HepG2 (cell line): Measurements from ENCODE around the gene ROMO1. TPM values are rescaled to one million over a fixed set of nuclear protein-coding genes. Genes with fewer than 3 reads are reported as not detected.

ENCODE experiments used
- EHMT2 ChIP-seq: fragments of 200-600 bp; sonication (generic); IDR thresholded peaks from 2 replicates; pipeline ENCODE4 v1.7.0; 2017; ENCODE audit warnings: antibody characterized with exemption, low read depth, low read length, borderline replicate concordance
- ERF ChIP-seq: IDR thresholded peaks from 2 replicates; pipeline ENCODE4 v1.6.1; 2018; ENCODE audit warnings: missing biosample characterization, missing genetic modification reagents
- FOXP4 ChIP-seq: sonication (generic); formaldehyde crosslinking; IDR thresholded peaks from 2 replicates; pipeline ENCODE4 v1.4.0; 2020; ENCODE audit warnings: missing genetic modification reagents
- HMGXB3 ChIP-seq: sonication (generic); formaldehyde crosslinking; IDR thresholded peaks from 2 replicates; pipeline ENCODE4 v1.4.0; 2020; ENCODE audit warnings: missing genetic modification reagents, borderline replicate concordance
- HNF1B ChIP-seq: sonication (generic); formaldehyde crosslinking; IDR thresholded peaks from 2 replicates; pipeline ENCODE4 v1.5.1; 2020; ENCODE audit warnings: mild to moderate bottlenecking, moderate library complexity, missing genetic modification reagents
- POLR2A ChIP-seq, 2 experiments: IDR thresholded peaks; 2 replicates each; pipeline ENCODE4 v1.6.1; 2011; ENCODE audit warnings: low read depth in 2 of 2, low read length in 2 of 2, mild to moderate bottlenecking in 1 of 2, moderate library complexity in 1 of 2; ENCODE audit not compliant: insufficient read depth in 1 of 2
- SPEN ChIP-seq: sonication (generic); formaldehyde crosslinking; IDR thresholded peaks from 2 replicates; pipeline ENCODE4 v1.5.1; 2020; ENCODE audit warnings: low read depth, mild to moderate bottlenecking, missing genetic modification reagents
- ZNF12 ChIP-seq: sonication (generic); formaldehyde crosslinking; IDR thresholded peaks from 2 replicates; pipeline ENCODE4 v1.5.0; 2020; ENCODE audit warnings: missing genetic modification reagents
- ZNF253 ChIP-seq: sonication (generic); formaldehyde crosslinking; IDR thresholded peaks from 2 replicates; pipeline ENCODE4 v1.8.0; 2022; ENCODE audit warnings: mild to moderate bottlenecking, missing genetic modification reagents, borderline replicate concordance
- ZNF354B ChIP-seq: sonication (generic); formaldehyde crosslinking; IDR thresholded peaks from 2 replicates; pipeline ENCODE4 v1.8.0; 2022; ENCODE audit warnings: mild to moderate bottlenecking, missing genetic modification reagents
- polyA plus RNA-seq, 8 experiments: library from polyadenylated mRNA; depleted of rRNA in 3 of 8; stranded (reverse) in 7 of 8; unstranded in 1 of 8; fragments of >200 nt; fragmentation: Illumina TruSeq in 4 of 8; extraction: Trizol in 4 of 8; gene quantifications; 2 replicates each; pipeline versions ENCODE4 v1.2.1 to v1.2.3, GENCODE V29; 2011 to 2016; ENCODE audit warnings: low read depth in 4 of 8, missing spikeins in 1 of 8, mixed read lengths in 1 of 8; ENCODE audit not compliant: insufficient read depth in 1 of 8
- total RNA-seq, 5 experiments: library from RNA; depleted of rRNA; stranded (reverse); fragments of >200 nt; fragmentation: Illumina TruSeq; extraction: Trizol; gene quantifications; 2 replicates each; pipeline ENCODE4 v1.2.3, GENCODE V29; 2016; ENCODE audit warnings: low read depth in 1 of 5
- TF ChIP-seq, protein P1 (sequence below): sonication (generic); formaldehyde crosslinking; IDR thresholded peaks from 2 replicates; pipeline ENCODE4 v1.4.0; 2020; ENCODE audit warnings: missing genetic modification reagents, mild to moderate bottlenecking, borderline replicate concordance
- TF ChIP-seq, protein P2 (sequence below): sonication (generic); formaldehyde crosslinking; IDR thresholded peaks from 2 replicates; pipeline ENCODE4; 2020; ENCODE audit warnings: missing genetic modification reagents, mild to moderate bottlenecking, borderline replicate concordance

ROMO1 gene
- total and polyA plus RNA-seq, 2 of the 13 experiments (the other 11 are each of a cell fraction or from before 2014, with no cell fraction given), result 636 to 755 TPM

- TF ChIP-seq, protein P1, sequence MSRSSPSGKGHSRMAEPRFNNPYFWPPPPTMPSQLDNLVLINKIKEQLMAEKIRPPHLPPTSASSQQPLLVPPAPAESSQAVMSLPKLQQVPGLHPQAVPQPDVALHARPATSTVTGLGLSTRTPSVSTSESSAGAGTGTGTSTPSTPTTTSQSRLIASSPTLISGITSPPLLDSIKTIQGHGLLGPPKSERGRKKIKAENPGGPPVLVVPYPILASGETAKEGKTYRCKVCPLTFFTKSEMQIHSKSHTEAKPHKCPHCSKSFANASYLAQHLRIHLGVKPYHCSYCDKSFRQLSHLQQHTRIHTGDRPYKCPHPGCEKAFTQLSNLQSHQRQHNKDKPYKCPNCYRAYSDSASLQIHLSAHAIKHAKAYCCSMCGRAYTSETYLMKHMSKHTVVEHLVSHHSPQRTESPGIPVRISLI (CRISPR knock-in tag), result 0 out of 2 replicates have a peak, but pooled peaks have one; percentile 38
- 0 out of 2 replicates have a peak, but pooled peaks have one; percentile 45 for TF ChIP-seq ZNF253 (CRISPR knock-in tag)
- TF ChIP-seq FOXP4 (CRISPR knock-in tag), result no peak
- peak; percentile 32 to 59; a peak in 3 of 4 replicates for TF ChIP-seq POLR2A (IDR thresholded peaks at IDR 0.05; ENCODE audit: insufficient read depth in 1 of 2, low read depth in 2 of 2, low read length in 2 of 2)
- TF ChIP-seq, protein P2, sequence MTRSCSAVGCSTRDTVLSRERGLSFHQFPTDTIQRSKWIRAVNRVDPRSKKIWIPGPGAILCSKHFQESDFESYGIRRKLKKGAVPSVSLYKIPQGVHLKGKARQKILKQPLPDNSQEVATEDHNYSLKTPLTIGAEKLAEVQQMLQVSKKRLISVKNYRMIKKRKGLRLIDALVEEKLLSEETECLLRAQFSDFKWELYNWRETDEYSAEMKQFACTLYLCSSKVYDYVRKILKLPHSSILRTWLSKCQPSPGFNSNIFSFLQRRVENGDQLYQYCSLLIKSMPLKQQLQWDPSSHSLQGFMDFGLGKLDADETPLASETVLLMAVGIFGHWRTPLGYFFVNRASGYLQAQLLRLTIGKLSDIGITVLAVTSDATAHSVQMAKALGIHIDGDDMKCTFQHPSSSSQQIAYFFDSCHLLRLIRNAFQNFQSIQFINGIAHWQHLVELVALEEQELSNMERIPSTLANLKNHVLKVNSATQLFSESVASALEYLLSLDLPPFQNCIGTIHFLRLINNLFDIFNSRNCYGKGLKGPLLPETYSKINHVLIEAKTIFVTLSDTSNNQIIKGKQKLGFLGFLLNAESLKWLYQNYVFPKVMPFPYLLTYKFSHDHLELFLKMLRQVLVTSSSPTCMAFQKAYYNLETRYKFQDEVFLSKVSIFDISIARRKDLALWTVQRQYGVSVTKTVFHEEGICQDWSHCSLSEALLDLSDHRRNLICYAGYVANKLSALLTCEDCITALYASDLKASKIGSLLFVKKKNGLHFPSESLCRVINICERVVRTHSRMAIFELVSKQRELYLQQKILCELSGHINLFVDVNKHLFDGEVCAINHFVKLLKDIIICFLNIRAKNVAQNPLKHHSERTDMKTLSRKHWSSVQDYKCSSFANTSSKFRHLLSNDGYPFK (CRISPR knock-in tag), result 0 out of 2 replicates have a peak, but pooled peaks have one; percentile 20
- TF ChIP-seq HNF1B (CRISPR knock-in tag), result 0 out of 2 replicates have a peak, but pooled peaks have one; percentile 19
- no peak for TF ChIP-seq EHMT2
- TF ChIP-seq ERF (CRISPR knock-in tag), result peak; percentile 6; the same call in 1 of the 2 replicates
- TF ChIP-seq ZNF354B, result peak; percentile 77; the same call in 1 of the 2 replicates
- TF ChIP-seq SPEN (CRISPR knock-in tag), result no peak
- 0 out of 2 replicates have a peak, but pooled peaks have one; percentile 12 for TF ChIP-seq HMGXB3
- 0 out of 2 replicates have a peak, but pooled peaks have one; percentile 40 for TF ChIP-seq ZNF12
These were observed 21.2 kb downstream of the ROMO1 start (continued) for GRCh38 chr20:35720165-35721123.
